ENCODE measurements around the gene SORCS3. TPM values are rescaled to one million over a fixed set of nuclear protein-coding genes. Genes with fewer than 3 reads are reported as not detected.

SORCS3 gene
- total RNA-seq, 1 experiment from 2014 or later, result not detected

GRCh38 chr10:104731192-104731591, 90.1 kb downstream of the SORCS3 start:
- intact Hi-C loops (cut with micrococcal nuclease; ENCODE audit: unreplicated experiment), result no loop called here
- no peak for DNase-seq
- H4K20me1 ChIP-seq (ENCODE audit: insufficient read depth), result no peaks in the 10 kb centered on the region

GRCh38 chr10:104732222-104732621, 91.1 kb downstream of the SORCS3 start:
- no peak overlapping the region for H2AFZ ChIP-seq
- no peak overlapping the region for H3K4me2 ChIP-seq
- BruUV-seq (replicated peaks), result no TSS peak
- no peak overlapping the region for H3K27ac ChIP-seq
- POLR2A ChIA-PET (ENCODE audit: unreplicated experiment), result no interaction called here
- H3K9me2 ChIP-seq (ENCODE audit: insufficient read depth), result no peaks in the 10 kb centered on the region
- DNase-seq, result no peak
- no peaks in the 10 kb centered on the region for H3K36me3 ChIP-seq (ENCODE audit: low read depth)
- TF ChIP-seq CTCF (conservative IDR thresholded peaks at IDR 0.05) (no peak), EZH2 (IDR thresholded peaks at IDR 0.05; ENCODE audit: low read depth) (no peak)
- CTCF ChIA-PET, result no interaction called here
- no peaks in the 10 kb centered on the region for H3K27me3 ChIP-seq (ENCODE audit: insufficient read depth, low read depth)
- no peak overlapping the region for H3K4me3 ChIP-seq
- H4K20me1 ChIP-seq (ENCODE audit: insufficient read depth), result no peaks in the 10 kb centered on the region
- H3F3A ChIP-seq (ENCODE audit: insufficient read depth, low read depth), result no peaks in the 10 kb centered on the region
- H3K79me2 ChIP-seq (ENCODE audit: low read depth), result no peaks in the 10 kb centered on the region
- H3K9me3 ChIP-seq (ENCODE audit: insufficient read depth, low read depth), result no peaks in the 10 kb centered on the region
- intact Hi-C loops (cut with micrococcal nuclease; ENCODE audit: unreplicated experiment), result no loop called here
- H3K4me1 ChIP-seq (replicated peaks; ENCODE audit: insufficient read depth), result no peaks in the 10 kb centered on the region

More at GRCh38 chr10:104731192-104731591, 90.1 kb downstream of the SORCS3 start:
- no peak overlapping the region for H2AFZ ChIP-seq
- H3K9me3 ChIP-seq (ENCODE audit: insufficient read depth, low read depth), result no peaks in the 10 kb centered on the region
- ChIA-PET POLR2A (ENCODE audit: unreplicated experiment) (no interaction called here), CTCF (no interaction called here)
- no peaks in the 10 kb centered on the region for H3K4me1 ChIP-seq (replicated peaks; ENCODE audit: insufficient read depth)
- no peak overlapping the region for H3K4me2 ChIP-seq
- no peak overlapping the region for H3K27ac ChIP-seq
- H3K79me2 ChIP-seq (ENCODE audit: low read depth), result no peaks in the 10 kb centered on the region
- no peak for TF ChIP-seq CTCF (conservative IDR thresholded peaks at IDR 0.05)
- no peak for TF ChIP-seq EZH2 (IDR thresholded peaks at IDR 0.05; ENCODE audit: low read depth)
- no peaks in the 10 kb centered on the region for H3K9me2 ChIP-seq (ENCODE audit: insufficient read depth)
- no peaks in the 10 kb centered on the region for H3K36me3 ChIP-seq (ENCODE audit: low read depth)
- H3K4me3 ChIP-seq, result no peak overlapping the region
- H3F3A ChIP-seq (ENCODE audit: insufficient read depth, low read depth), result no peaks in the 10 kb centered on the region
- no TSS peak for BruUV-seq (replicated peaks)
- no peaks in the 10 kb centered on the region for H3K27me3 ChIP-seq (ENCODE audit: insufficient read depth, low read depth)

DNA sequence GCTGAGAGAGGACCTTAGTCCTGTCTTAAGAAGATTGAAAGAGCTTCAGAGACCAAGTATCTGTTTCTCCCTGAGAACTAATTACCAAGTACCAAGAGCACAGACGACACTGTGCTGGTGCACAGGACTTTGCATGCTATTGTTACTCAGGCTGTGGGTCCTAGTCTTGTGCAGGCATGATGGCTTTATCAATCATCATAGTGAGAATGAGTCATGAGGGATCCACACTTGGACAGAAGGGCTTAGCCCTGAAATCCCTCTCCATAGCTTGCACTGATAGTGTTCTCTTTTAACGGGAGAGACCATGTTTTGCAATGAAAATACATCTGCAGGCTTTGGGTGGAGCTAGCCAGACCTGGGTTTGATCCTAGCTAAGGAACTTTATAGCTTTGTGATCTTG, 93.3 kb downstream of the SORCS3 start:
- no peak for DNase-seq
- ChIA-PET CTCF (no interaction called here), POLR2A (ENCODE audit: unreplicated experiment) (no interaction called here)
- Histone ChIP-seq H3F3A (ENCODE audit: insufficient read depth, low read depth) (no peaks in the 10 kb centered on the region), H3K4me3 (no peak overlapping the region), H3K27me3 (ENCODE audit: insufficient read depth, low read depth) (no peaks in the 10 kb centered on the region), H2AFZ (no peak overlapping the region), H3K4me1 (replicated peaks; ENCODE audit: insufficient read depth) (no peaks in the 10 kb centered on the region), H3K79me2 (ENCODE audit: low read depth) (no peaks in the 10 kb centered on the region), H3K9me2 (ENCODE audit: insufficient read depth) (no peaks in the 10 kb centered on the region), H3K36me3 (ENCODE audit: low read depth) (no peaks in the 10 kb centered on the region), H4K20me1 (ENCODE audit: insufficient read depth) (no peaks in the 10 kb centered on the region), H3K27ac (no peak overlapping the region), H3K9me3 (ENCODE audit: insufficient read depth, low read depth) (no peaks in the 10 kb centered on the region), H3K4me2 (no peak overlapping the region)
- intact Hi-C loops (cut with micrococcal nuclease; ENCODE audit: unreplicated experiment), result no loop called here
- TF ChIP-seq CTCF (conservative IDR thresholded peaks at IDR 0.05) (no peak), EZH2 (IDR thresholded peaks at IDR 0.05; ENCODE audit: low read depth) (no peak)
- no TSS peak for BruUV-seq (replicated peaks)
